Measurements from ENCODE around the gene MEGF11. TPM values are rescaled to one million over a fixed set of nuclear protein-coding genes. Genes with fewer than 3 reads are reported as not detected.

The MEGF11 gene
- total RNA-seq, 1 experiment from 2014 or later: 1.2 TPM

DNA sequence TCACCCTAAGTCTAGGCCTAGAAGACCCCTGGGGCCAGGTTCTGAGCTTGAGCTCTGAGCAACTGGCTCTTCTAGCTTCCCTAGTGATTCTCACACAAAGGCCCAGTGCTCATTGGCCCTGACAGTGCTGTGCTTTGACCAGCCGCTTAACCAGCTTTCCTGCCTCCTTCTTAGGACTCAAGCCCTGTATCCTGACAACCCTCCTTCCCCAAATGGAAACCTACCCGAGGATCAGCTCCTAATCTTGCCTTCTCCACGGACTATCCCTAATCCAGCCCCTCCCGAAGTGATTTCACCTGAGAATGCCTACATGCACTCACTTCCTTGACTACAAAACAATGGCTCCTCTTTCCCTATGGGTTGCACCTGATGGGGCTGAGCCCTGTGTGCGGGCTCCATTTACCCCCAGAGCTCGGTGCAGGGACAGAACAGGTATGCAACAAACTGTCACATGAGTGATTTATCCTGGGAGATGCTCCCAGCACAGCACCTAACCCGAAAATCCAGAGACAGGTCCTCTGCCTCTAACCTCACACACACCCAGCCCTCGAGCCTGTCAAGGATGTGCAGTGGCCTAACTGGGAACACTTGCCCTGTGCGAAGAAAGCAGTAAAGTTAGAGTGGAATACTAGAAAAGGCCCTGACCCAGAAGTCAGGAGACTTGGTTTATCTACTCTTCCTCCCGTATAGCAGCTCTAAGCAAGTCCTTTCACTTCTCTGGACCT, 2.3 kb downstream of the MEGF11 start:
- Histone ChIP-seq H3K56ac (ENCODE audit: insufficient read length, low read depth, low read length) (no peak overlapping the region), H3K23ac (ENCODE audit: insufficient read length, low read depth, low read length) (no peak overlapping the region), H4K5ac (ENCODE audit: insufficient read length, low read depth, low read length) (no peak overlapping the region), H2BK5ac (ENCODE audit: insufficient read length, low read length) (no peak overlapping the region), H2BK120ac (ENCODE audit: low read depth, low read length, poor library complexity, severe bottlenecking) (no peak overlapping the region), H3K4me2 (ENCODE audit: insufficient read depth, insufficient read length, low read length) (peak overlapping the region; percentile 77), H2BK12ac (ENCODE audit: insufficient read length, low read depth, low read length) (no peak overlapping the region), H3K18ac (ENCODE audit: insufficient read length, low read depth, low read length) (no peak overlapping the region), H4K20me1 (ENCODE audit: control insufficient read depth, insufficient read depth, insufficient read length) (peaks cover 2% of the 10 kb centered on the region), H3K4me1 (ENCODE audit: insufficient read depth, low read length) (no peaks in the 10 kb centered on the region), H2AK5ac (ENCODE audit: insufficient read length, low read length) (no peak overlapping the region), H3K4ac (ENCODE audit: low read depth, low read length) (no peak overlapping the region), H3K14ac (ENCODE audit: insufficient read depth, low read length) (no peak overlapping the region), H3K27me3 (ENCODE audit: insufficient read depth, low read length) (peaks cover 35% of the 10 kb centered on the region), H2AFZ (ENCODE audit: low read length) (no peak overlapping the region), H3K79me2 (ENCODE audit: insufficient read depth, low read length) (no peaks in the 10 kb centered on the region), H2BK15ac (ENCODE audit: low read depth, low read length) (no peak overlapping the region), H3K27ac (ENCODE audit: insufficient read length, low read depth, low read length) (no peak overlapping the region), H3K23me2 (ENCODE audit: insufficient read length, low read depth, low read length, poor library complexity, severe bottlenecking) (peaks cover 19% of the 10 kb centered on the region), H3K9ac (ENCODE audit: extremely low read depth, insufficient read length, low read length) (no peak overlapping the region), H3K79me1 (ENCODE audit: insufficient read depth, low read depth, low read length, poor library complexity, severe bottlenecking) (no peaks in the 10 kb centered on the region), H4K8ac (replicated peaks; ENCODE audit: insufficient read length, low read depth, low read length) (no peak overlapping the region), H3T11ph (ENCODE audit: low read length) (no peak overlapping the region), H3K9me3 (ENCODE audit: control insufficient read depth, low read depth, low read length) (no peaks in the 10 kb centered on the region), H4K91ac (ENCODE audit: insufficient read length, low read depth, low read length) (no peak overlapping the region), H2BK20ac (ENCODE audit: low read depth, low read length, poor library complexity, severe bottlenecking) (no peak overlapping the region)
- Mint-ChIP-seq H3K9me3 (peaks cover 0 to 4% of the 10 kb centered on the region in 2 experiments; a peak in 1 of 5 replicates), H3K4me3 (peak overlapping the region; percentile 54 to 78), H3K4me1 (peaks cover 37 to 48% of the 10 kb centered on the region in 2 experiments), H3K27me3 (ENCODE audit: low read depth) (peaks cover 77% of the 10 kb centered on the region), H3K27ac (no peak overlapping the region), H3K36me3 (ENCODE audit: insufficient read depth in 1 of 3, low read depth in 3 of 3) (no peaks in the 10 kb centered on the region)
- DNase-seq: no peak
- TF ChIP-seq, protein P1, sequence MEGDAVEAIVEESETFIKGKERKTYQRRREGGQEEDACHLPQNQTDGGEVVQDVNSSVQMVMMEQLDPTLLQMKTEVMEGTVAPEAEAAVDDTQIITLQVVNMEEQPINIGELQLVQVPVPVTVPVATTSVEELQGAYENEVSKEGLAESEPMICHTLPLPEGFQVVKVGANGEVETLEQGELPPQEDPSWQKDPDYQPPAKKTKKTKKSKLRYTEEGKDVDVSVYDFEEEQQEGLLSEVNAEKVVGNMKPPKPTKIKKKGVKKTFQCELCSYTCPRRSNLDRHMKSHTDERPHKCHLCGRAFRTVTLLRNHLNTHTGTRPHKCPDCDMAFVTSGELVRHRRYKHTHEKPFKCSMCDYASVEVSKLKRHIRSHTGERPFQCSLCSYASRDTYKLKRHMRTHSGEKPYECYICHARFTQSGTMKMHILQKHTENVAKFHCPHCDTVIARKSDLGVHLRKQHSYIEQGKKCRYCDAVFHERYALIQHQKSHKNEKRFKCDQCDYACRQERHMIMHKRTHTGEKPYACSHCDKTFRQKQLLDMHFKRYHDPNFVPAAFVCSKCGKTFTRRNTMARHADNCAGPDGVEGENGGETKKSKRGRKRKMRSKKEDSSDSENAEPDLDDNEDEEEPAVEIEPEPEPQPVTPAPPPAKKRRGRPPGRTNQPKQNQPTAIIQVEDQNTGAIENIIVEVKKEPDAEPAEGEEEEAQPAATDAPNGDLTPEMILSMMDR (conservative IDR thresholded peaks at IDR 0.05): no peak
- WGBS (ENCODE audit: extremely low coverage, insufficient read length, low lambda C conversion rate): no CpG with 5 or more reads among the region's 10 CpGs
